Inferior parietal cortex (tissue), 1 donor: ENCODE data around the gene ANKS6.

Source experiments
- DNase-seq: peaks from one replicate; pipeline ENCODE4 v3.0.0-alpha.2; 2016; ENCODE audit errors: extremely low spot score

ANKS6 gene

DNA sequence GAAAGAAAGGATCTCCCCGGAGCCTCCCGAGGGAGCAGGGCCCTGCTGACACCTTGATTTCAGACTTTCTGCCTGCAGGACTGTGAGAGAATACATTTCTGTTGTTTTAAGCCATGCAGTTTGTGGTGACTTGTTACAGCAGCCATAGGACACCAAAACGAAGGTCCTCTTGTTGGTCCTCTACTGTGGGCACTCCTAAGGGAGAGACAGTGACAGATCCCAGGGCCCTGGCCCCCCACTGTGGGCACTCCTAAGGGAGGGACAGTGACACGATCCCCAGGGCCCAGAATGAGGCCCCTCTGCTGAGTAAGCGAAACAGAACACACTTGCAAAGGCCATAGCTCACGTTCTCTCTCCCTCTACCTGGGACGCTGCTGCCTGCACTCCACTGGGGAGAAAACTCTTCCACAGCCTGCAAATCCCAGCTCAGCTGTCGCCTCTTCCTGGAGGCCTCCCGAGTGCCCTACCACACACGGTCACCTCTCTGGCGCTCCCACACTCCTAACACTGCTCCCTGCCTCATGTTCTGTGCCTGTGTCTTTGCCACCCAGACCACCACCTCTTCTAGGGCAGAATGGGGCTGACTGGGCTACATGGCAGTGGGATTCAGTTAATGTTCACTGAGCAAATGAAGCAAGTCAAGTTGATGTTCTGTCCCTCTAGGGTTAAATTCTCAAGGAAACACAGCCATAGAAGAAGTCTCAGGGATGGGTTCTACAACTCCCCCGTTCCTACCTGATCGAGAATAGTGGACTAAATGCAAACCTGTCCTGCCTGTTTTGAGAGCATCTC lies 23.8 kb downstream of the ANKS6 start:
- no peak for DNase-seq

DNA sequence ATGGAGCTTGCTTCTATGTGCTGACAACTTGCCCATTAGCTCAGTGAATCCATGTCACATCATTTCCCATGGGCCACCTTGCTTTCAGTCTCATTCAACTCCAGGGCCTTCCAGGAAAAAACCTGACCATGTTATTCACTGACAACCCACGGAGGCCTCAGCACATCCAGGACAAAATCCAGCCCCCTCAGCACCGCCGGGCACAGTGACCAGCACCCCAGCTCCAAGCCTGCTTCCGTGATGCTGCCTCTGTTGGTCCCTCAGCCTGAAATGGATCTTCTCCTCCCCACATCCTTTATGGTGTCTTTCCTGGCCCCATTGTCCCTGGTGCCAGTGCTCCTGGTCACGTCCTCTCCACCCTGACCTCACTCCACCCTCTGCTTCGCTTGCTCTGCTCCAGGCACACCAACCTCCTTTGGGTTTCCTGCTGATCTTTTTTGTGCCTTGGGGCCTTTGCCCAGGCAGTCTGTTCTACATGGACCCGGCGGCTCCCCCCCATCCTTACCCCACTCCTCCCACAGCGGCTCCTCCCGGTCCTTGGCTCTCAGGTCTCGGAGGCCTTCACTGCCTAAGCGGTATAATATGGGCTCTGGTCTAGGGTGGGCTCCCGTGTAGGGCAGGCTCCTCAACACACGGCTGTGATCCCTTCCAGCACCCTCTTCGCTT lies 25.0 kb downstream of the ANKS6 start:
- DNase-seq = no peak

DNA sequence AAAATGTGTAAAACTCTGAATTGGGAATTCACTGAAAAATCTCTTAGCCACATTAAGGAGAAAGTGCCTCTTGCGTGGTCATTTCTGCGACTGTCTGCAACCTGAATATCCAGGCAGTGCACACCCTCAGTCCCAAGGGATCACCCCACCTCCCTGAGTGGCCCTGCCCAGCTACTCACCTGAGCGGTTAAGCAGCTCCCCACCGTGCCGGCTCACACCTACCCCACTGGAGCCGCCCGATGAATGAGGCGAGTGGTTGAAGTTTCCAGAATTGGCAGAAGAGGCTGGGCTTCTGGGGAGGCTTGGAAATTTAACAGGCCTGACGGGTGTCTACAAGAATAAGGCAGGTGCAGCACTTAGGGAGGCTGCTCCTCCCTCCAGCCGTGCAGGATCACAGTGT lies 25.6 kb downstream of the ANKS6 start:
- DNase-seq = no peak

DNA sequence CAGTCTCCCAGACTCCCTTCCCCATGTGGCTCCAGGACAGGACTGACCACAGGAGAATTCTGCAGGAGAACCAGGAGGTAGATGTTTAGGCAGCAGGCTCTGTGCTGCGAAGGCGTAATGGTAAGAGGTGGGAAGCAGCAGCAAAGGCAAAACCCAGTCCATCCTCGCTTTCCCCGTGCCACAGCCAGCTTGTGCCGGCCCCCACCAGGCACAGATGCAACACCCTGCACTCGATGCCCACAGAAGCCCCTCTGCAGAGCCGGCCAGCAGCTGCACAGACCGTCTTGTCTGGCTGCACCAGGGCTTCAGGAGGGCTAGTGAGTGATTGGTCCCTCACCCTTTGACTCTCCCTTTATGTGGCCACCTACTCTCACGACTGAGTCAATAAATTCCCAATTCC lies 28.0 kb downstream of the ANKS6 start:
- no peak for DNase-seq

DNA sequence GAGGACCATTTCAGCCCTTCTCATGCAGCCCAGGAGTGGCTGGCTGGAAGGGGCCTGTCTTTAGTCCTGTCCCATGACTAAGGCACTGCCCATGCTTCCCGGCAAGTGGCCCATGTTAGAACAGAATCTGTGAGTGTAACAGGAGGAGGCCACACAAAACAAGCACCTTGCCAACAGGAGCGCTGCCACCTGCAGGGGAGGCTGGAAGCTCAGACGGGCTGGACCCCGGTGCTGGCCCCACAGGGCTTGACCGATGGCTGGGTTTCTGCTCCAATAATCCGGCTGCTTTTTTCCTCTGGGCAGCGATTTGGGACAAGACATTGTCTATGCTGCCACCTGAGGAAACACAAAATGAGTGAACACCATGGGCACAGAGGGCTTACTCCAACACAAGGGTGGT lies 28.4 kb downstream of the ANKS6 start:
- no peak for DNase-seq

DNA sequence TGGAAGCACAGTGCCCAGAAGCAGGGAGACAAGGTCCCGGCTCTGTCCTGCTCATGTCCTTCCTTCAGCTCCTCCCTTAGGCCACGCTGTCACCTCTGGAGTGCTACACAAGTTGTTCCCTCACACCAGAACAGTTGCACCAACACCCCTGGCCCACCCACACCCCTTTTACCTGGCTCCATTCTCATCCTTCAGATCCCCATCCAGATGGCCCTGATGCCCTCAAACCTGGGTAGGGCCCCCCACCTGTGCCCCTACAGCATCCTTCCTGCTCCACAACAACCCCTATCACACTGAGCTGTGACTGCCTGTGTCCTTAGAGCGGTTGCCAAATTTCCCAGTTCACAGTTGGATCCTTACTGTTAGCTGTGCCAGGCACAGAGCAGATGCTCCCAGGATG lies 29.2 kb downstream of the ANKS6 start:
- no peak for DNase-seq

DNA sequence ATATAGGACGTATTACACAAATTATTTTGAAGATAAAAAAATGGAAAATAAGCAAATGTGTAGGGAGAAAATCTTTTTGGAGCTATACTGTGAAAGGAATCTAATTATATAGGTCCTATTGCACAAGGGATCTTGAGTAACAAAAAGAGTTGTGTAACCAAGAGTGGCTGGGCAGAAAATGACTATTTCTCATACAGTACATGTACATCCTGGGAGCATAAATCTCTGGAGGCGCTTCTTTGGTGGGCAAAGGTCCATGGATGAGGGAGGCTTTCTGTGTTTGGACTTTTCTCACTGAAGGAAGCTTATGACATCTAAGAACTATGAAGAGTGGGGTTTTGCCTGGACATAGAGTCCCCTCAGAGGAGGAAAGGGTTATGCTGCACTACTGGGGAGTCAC lies 29.8 kb downstream of the ANKS6 start:
- DNase-seq = no peak

DNA sequence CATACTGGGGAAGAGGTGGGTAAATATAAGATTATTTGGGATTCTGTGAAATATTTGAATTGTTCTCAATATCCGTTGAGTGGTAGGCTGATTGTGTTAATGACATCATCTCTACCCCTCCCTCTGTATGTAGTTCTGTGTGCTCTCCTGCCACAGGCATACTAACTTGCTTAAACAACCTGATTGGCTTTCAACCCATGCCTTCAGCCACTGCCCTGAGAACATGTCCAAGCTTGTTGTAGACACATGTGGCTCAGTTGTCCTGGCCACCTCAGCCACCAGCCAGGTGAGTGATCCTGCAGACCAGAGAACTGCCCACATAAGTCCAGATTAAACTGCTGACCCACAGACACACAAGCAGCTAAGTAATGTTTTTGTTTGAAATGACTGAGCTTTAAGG lies 31.1 kb downstream of the ANKS6 start:
- no peak for DNase-seq

DNA sequence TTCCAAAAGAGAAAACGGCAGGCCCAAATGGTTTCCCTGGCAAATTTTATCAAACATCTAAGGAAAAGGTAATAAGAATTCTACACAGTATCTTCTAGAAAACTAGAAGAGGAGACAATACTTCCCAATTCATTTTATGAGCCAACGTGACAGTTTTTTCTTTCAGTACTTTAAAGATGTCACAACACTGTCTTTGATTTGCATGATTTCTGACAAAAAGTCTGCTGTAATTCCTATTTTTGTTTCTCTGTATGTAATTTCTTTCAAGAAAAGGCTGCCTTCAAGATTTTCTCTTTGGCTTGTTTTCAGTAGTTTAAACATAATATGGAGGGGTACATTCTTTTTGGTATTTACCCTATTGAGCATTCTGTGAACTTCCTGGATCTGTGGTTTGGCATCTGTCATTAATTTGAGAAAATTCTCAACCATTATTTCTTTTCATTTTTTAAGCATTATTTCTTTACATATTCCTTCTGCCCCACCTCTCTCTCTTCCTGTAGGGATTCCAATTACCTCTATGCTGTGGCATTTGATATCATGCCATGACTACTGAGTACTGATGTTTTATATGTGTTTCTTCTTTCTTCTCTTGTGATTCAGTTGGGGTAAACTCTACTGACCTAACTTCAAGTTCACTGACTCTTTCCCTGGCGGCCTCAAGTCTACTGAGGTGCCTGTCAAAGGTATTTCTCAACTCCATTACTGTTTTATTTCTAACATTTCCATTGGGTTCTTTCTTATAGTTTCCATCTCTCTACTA lies 32.2 kb downstream of the ANKS6 start:
- DNase-seq = no peak

DNA sequence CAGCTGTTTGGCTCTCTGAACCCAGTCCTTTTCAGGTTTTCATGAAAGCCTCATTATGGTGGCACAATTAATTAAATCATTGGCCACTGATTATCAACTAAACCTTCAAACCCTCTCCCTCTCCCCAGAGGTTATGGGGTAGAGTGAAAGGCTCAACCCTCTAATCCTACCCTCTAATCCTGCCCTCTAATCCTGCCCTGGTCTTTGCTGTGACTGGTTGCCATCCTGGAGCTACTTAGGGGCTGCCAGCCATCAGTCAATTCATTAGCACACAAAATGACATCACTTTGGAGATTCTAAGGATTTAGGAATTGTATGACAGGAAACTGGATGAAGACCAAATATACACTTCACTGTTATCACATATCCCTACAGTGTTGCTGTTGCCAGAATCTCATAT lies 36.1 kb downstream of the ANKS6 start:
- no peak for DNase-seq

DNA sequence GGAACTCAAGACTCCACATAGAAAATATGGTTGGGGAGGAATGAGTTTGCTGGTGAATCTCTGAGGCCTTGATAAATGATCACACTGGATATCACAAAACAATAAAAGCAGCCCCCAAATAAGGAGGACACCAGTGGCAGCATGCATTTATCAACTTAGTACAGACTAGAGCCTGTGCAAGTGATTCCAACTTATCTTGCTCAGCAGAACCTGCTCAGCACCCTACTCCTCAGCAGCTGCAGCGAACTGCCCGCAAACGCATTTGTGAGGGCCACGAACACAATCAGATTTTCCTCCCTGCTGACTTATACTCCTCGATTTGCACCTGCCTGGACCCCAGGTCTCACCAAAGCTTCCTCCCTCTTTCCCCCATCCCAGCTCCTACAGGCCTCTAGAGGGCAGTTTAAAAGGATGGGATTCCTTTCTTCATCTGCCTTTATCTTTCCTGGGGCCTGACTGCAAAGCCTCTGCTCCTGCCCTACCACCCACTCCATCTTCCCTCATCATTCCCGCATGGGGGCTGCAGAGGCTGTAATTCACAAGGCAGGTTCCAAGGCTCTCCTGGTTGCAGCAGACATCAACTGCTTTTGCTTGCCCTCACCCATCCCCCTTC lies 41.2 kb downstream of the ANKS6 start:
- no peak for DNase-seq

DNA sequence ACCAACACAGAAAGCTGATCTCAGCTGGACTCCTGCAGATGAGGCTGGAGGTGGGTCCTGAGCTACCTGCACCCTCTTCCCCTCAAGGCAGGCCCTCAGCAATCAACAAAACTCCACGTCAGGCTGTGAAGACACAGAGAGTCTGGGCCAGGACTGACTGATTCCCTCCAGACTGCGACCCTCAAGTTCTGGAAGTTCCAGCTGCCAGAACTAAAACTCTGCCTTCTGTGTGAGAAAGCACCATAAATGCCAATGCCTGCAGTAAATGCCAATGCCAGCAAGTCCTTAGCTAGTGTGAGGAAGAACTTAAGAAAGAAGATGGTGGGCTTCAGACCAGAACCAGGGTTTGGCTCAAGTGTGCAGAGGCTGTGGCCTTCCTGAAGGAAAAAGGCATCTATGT lies 45.1 kb downstream of the ANKS6 start:
- DNase-seq = no peak

DNA sequence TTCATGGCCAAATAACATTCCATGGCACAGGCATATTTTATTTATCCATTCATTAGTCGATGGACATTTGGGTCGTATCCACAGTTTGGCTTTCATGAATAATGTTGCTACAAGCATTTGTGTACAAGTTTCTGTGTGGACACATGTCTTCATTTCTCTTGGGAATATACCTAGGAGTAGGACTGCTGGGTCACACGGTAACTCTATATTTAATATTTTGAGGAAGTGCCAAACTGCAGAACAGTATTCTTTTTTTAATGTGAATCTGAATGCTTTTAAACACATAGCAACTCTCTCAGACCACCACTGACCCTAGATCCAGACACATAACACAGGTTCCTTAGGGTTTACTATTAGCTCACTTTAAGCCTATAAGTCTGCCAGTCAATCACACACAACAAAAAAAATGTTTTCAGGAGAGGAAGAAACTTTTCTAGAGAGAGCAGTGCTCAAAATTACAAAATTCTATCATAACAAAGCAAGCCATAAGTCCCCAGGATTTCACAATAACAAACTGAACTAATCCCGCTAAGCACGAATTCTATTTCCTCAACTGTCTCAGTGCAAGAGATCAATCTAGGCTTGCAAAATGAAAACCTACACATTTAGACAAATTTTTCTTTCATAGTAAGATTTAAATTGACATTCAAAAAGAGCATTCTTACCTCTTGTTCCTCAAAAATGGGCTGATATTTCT lies 45.8 kb downstream of the ANKS6 start:
- no peak for DNase-seq

DNA sequence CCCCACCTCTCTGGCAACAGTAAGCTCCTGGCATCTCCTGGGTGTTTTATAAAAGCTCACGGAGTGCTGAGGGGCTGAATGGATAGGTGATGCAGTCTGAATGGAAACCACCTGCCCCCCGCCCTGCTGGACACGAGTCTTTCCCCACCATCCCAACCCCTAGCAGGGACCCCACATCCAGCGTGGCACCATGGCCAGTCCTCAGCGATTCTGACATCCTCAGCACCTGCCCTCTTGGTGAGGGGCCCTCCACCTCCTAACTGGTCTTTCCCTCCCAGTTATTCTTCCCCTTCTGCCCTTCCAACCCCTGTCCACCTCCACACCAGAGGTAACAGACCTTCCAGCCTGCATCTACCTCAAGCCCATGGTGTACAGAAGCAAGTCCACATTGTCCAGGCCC lies 48.9 kb downstream of the ANKS6 start:
- DNase-seq = no peak

DNA sequence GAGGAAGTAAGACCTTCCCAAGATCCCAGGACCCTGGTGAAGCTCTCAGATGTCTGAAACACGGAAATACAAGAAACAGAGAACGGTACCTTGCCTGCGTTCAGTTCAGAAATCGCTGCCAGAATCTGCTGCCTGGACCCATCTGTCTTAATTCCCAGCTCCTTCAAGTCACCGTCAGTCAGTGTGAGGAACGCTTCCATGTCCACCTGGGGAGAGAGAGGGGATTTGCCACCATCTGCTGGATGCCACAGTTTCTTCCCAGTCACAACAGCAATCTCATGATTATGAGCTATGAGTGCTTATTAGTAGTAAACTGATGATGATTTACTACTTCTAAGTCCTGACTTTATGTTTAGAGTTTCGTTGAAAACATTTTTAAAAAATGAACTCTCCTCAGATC lies 50.9 kb downstream of the ANKS6 start:
- no peak for DNase-seq

DNA sequence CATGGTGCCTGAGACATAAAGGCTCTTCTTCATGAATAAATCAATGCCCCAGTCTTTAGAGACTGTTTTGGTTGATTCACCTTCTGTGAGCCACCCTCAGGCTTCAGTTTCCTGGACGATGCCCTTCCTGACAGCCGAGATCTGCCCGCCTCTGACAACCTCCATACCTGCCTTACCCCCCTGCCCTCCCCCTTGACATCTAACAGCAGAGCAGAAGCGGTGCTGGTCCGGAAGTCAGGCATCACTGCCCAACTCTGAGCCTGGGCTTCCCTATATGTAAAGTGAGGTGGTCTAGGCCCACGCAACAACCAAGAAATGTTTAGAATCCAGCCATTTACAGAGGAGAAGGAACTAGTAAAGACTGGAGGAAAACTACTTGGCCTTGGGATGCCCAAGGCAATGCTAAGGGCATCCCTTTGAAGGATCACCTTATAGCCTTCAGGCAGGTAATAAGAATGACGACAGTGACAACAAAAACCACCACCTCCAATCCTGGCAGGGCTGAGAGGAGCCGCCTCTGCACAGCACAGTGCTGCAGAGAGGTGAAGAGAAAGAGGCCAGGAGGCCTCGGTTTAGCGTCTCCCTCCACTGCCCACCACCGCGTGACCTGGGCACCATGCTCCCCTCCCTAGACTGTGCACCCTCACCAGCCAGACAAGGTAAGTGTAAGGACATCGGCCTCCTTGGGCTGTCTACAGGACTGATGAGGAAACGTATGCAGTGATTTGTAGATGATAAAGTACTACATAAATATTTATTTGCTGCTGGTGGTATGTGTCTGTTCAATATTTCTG lies 52.3 kb downstream of the ANKS6 start:
- DNase-seq = no peak

DNA sequence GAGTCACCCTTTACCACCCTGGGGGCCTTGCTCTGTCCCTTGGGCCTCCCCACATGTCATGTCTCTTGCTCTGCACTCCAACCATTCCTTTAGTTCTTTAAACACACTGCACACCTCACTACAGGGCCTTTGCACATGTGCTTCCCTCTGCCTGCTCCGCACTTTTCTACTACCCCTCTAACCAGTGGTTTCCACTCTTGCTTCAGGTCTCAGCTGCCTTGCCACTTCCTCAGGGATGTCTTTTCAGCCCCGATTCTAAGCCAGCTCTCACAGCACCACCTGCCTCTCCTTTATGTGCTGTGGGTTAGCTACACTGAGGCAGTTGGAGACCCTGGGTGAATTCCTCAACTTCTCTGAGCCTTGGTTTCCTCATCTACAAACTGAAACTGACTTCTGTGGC lies 53.0 kb downstream of the ANKS6 start:
- no peak for DNase-seq

DNA sequence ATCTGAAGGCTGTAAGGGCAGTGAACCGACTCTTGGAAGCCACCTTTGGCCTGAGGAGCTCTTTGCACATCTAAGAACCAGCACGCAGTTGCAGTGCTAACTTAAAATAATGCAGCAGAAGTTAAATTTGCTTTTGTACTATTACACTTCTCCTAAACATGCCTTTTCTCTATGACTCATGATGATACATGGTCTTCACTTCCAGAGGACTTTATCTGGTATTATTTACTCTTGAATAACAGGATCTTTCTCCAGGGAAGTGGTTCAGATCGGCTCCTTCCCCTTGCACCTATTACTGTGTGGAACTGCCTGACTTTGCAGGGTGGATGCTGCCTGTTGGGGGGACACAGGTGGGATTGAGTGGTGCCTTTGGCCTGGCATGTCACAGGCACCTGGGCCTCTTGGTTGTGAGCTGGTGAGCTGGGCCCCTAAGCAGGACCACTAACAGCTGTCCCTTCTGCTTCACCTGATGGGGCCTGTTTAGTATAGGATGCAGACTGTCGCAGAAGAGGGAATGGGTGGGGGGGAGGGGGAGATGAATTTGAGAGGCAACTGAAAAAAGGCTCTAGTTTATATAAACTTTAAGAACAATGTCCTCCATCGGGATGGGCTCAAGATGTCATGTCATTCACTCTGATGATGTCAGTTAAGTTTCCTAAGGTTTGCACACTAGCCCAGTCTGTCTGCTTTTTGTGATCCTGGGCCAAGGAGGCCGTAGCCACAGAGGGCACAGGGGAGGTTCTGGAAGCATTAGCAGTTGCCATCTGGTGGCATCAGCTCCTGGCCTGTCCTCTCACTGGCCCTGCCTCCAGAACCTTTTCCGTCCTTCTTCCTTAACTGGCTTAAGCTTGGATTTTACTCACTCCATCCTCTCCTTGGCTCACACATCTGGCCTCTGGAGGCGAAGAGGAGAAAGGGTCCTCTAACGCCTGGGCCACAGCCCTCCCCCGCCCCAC lies 53.8 kb downstream of the ANKS6 start:
- no peak for DNase-seq

DNA sequence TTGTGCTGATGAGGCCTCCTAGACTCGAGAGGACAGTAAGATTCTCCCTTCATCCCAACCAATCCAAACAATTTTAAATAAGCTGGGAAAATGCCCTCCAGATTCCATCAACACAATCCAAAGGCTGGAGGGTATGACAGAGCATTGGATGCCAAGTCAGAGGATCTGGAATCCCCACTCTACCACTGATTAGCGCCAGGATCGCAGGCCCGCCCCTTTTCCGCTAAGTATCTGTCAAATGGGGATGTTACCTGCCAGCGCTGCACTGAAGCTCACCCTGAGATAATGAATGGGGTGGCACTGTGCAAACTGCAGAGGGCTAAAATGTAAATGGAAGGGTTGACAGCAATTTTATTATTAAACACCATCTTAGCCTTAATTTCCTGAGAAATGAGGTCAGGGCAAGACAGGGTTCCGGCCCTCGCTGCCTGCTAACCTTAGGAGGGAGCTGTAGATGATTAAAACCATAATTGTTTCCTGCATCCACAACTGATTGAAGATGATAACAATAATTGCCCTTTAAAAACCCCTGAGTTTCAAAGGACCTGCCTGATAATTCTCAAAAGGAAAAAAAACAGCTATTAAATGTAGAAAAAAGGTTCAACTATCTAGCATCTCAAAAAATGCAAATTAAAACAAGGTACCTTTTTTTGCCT lies 56.0 kb downstream of the ANKS6 start:
- no peak for DNase-seq
